ENCODE data around the gene CCDC51. TPM values are rescaled to one million over a fixed set of nuclear protein-coding genes. Genes with fewer than 3 reads are reported as not detected.

CCDC51 gene
- total and polyA plus RNA-seq, 2 experiments from 2014 or later: 20.8 to 24.1 TPM

- TF ChIP-seq REST (IDR thresholded peaks at IDR 0.05; ENCODE audit: unreplicated experiment): peak; percentile 19
- TF ChIP-seq CREB1 (CRISPR knock-in tag; IDR thresholded peaks at IDR 0.05; ENCODE audit: low read depth): peak; percentile 98
Observed at GRCh38 chr3:48446425-48447193, 6.7 kb upstream of the CCDC51 start, which contains the start of gene ATRIP (continued).

DNA sequence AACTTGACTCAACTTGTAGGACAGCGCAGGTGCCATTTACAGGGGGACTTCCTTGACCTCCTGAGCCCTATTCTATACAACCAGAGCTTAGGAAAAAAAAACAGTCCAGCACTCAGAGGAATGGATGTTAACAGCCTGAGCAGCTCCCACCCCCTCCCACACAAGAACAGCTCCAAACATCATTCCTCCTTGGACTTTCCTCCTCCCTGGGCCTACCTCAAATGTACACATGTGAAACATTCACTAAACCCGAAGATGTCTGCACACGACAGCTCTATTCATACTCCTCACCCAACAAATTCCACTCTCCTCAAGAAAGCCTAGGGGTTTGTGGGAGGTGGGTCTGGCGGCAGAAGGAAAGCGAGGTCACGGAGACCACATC lies 6.1 kb upstream of the CCDC51 start:
- ATAC-seq (no peak), DNase-seq (ENCODE audit: low spot score) (no peak)
- H3K27ac ChIP-seq (ENCODE audit: low read depth): 0 out of 2 replicates have a peak overlapping the region, but pooled peaks have one; percentile 1
- peaks cover 57% of the 10 kb centered on the region for H3F3A ChIP-seq (replicated peaks; ENCODE audit: low read depth)
- peaks cover 20% of the 10 kb centered on the region for H3K36me3 ChIP-seq (ENCODE audit: insufficient read depth)
- peaks cover 21% of the 10 kb centered on the region; the same call in 1 of the 2 replicates for H3K4me1 ChIP-seq (ENCODE audit: insufficient read depth)
- peak overlapping the region; percentile 97; the same call in 1 of the 2 replicates for H2AFZ ChIP-seq
- H3K4me3 ChIP-seq: peak overlapping the region; percentile 99
- H3K79me2 ChIP-seq (replicated peaks; ENCODE audit: insufficient read depth): peaks cover 44% of the 10 kb centered on the region
- H3K4me3 Mint-ChIP-seq: peak overlapping the region; percentile 94
- H3K27me3 Mint-ChIP-seq (ENCODE audit: insufficient read depth, low read depth, poor library complexity): peaks cover under 1% of the 10 kb centered on the region
- no peaks in the 10 kb centered on the region for H3K9me2 ChIP-seq (ENCODE audit: insufficient read depth)
- H3K4me2 ChIP-seq: peak overlapping the region; percentile 99
- H3K36me3 Mint-ChIP-seq (ENCODE audit: low read depth): peaks cover 42% of the 10 kb centered on the region
- peaks cover 28% of the 10 kb centered on the region for H4K20me1 ChIP-seq (replicated peaks; ENCODE audit: insufficient read depth)
- no peaks in the 10 kb centered on the region for H3K9me3 Mint-ChIP-seq
- H3K27ac Mint-ChIP-seq: peak overlapping the region; percentile 95
- H3K4me1 Mint-ChIP-seq: peaks cover 29% of the 10 kb centered on the region
- H3K27me3 ChIP-seq (ENCODE audit: insufficient read depth): no peaks in the 10 kb centered on the region
- TF ChIP-seq EZH2phosphoT487 (IDR thresholded peaks at IDR 0.05; ENCODE audit: unreplicated experiment) (no peak), NANOG (IDR thresholded peaks at IDR 0.05; ENCODE audit: borderline replicate concordance) (no peak), CTCF (conservative IDR thresholded peaks at IDR 0.05; ENCODE audit: low read depth in 2 of 2) (no peak), POLR2AphosphoS5 (IDR thresholded peaks at IDR 0.05; ENCODE audit: low read depth) (no peak), ETS1 (IDR thresholded peaks at IDR 0.05) (no peak), EZH2 (IDR thresholded peaks at IDR 0.05; ENCODE audit: low read depth, unreplicated experiment) (no peak), REST (IDR thresholded peaks at IDR 0.05; ENCODE audit: unreplicated experiment) (no peak), ZNF114 (CRISPR knock-in tag; IDR thresholded peaks at IDR 0.05) (no peak)

Measured in GM23338 (cell line).